GM21526 (cell line): ENCODE data around the gene CLIP1.
A peak's percentile ranks its signal among the peaks of the same experiment; 100 is the strongest.
"Not testable (repeated sequence)": the region's sequence is repeated elsewhere in the genome, so short reads cannot be mapped to it uniquely, and the experiment has no call there.

Experiments used
- ATAC-seq: cut with Tn5 transposase; IDR thresholded peaks from one replicate; pipeline ENCODE4 v1.9.1; 2021; ENCODE audit warnings: moderate library complexity; ENCODE audit not compliant: unreplicated experiment, low FRiP score

CLIP1 gene

DNA sequence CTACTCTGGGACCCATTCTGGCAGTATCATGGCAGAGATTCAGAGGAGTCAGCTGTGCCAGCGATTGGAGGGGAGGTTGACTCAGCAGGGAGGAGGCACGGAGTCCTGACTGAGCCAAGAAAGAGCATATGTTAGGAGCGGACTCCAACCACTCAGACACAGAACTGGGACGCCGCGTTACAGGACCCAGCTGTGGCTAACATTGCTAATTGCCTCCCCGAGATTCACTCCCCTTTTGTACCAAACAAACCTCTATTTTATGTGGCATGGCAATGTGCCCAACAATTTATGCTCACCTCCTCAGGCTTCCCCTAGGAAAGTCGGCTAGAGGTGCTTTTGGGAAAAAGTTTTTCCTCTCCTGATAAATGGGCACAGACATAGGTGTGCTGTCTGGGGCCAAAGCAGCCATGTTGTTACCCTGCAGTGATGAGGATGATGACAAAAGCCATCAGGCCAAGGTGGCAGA lies 15.2 kb upstream of the CLIP1 start:
- ATAC-seq: no peak

DNA sequence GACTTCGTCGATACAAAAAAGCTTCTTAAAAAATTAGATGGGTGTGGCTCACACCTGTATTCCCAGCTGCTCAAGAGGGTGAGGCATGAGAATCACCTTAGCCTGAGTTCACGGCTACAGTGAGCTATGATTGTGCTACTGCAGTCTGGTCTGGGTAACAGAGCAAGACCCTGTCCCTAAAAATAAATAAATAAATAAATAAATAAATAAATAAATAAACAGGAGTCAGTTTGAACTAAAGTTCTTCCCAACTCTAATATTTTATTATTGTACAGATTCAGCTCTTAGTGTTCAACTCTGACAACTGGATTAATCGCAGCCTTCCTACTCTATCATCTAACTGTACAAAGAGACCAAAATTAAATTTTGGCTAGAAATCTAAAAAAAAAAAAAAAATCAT lies 12.7 kb upstream of the CLIP1 start:
- ATAC-seq: no peak

GRCh38 chr12:122429043-122429442 lies 6.6 kb upstream of the CLIP1 start:
- not testable (repeated sequence) for ATAC-seq

- ATAC-seq: no peak
Measured at GRCh38 chr12:122427403-122427802, 4.9 kb upstream of the CLIP1 start.

GRCh38 chr12:122423258-122424165 lies 1.0 kb upstream of the CLIP1 start:
- ATAC-seq: no peak

DNA sequence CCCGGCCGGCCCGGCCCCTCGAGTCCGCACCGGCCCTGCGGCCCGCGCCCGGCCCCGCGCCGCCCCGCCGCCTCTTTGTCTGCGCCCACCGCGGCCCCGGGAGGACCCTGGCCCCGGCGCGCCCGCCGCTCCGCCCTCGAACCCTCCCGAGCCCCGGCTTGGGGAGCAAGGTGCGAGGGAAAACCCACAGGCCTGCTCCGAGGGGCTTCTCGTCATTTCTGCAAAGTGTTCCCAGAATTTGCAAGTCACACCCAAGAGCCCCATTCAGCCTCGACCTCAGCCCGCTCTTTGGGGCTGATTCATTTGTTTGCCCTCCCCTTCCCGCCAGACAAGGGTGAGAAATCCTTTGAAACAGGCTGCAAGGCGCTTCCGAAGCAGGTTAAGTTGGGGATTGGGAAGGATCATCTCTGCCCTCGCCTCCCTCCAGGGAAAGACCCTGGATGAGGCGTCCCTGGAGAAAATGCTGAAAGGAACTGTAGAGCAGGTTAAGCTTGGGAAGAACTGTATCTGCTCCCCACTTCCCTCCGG lies 325 bp upstream of the CLIP1 start:
- ATAC-seq: peak; percentile 4

DNA sequence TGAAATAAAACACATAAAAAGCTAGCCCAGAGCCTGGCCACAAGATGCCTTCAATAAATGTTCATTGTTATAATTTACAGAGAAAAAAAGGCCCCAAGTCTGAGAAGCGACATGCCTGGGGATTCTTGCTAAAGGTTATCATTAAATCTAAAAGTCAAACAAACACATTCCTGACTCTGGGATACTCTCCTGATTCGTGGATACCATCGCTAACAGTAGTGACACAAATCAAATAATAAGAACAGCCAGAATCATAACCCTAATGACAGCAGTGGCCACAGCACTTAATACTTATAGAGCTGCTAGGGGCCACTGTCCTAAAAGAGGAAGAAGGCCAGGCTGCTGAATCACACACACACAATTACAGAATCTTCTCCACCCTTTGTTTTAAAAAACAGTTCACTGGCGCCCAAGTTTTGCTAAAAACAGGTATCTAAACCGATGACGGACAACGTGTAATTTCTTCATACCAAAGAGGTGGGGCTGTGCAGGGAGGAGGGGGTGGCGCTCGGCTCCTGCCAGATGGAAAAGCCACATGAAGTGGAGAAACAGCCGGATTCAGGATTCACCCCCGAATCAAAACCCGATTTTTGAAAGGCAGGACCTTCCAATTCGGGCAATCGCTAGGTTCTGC lies 1.2 kb downstream of the CLIP1 start:
- ATAC-seq: no peak

DNA sequence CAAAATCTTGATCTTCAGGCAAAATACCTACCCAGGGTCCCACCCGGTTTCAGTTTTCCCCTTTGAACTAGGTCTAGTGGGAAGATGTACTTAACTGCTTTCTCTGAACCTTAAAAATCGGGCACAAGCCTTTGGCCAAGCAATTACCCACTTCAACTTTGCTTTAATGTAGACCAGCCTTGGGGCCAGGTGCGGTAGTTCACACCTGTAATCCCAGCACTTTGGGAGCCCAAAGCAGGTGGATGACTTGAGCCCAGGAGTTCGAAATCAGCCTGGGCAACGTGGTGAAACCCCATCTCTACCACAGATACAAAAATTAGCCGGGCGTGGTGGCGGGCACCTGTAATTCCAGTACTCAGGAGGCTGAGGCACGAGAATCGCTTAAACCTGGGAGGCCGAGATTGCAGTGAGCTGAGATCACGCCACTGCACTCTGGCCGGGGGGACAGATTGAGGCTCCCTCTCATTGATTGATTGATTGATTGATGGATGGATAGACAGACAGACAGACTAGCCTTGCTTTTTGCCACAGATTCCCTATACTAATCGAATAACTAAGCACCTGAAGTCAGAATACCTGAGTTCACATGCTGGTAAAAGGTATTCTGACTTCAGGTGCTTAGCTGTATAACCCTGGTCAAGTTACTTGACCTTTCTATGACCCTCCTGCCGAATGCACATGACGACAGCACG lies 1.9 kb downstream of the CLIP1 start:
- no peak for ATAC-seq

DNA sequence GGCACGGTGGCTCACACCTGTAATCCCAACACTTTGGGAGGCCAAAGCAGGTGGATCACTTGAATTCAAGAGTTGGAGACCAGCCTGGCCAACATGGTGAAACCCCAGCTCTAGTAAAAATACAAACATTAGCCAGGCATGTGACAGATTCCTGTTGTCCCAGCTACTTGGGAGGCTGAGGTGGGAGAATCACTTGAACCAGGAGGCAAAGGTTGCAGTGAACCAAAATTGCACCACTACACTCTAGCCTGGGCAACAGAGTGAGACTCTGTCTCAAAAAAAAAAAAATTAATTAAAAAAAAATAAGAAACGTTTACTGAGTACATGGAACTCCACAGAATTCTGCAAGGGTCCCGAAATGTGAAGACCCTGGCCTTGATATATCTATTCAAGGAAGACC lies 3.4 kb downstream of the CLIP1 start:
- not testable (repeated sequence) for ATAC-seq

DNA sequence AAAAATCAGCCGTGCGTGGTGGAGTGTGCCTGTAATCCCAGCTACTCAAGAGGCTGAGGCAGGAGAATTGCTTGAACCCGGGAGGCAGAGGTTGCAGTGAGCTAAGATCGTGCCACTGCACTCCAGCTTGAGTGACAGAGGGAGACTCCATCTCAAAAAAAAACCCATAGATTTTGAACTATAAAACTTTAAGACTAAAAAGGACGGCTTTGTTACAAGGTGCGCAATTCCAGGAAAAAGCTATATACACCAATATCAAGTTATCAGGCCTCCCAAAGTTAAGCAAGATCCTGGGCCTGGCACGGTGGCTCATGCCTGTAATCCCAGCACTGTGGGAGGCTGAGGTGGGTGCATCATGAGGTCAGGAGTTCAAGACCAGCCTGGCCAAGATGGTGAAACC lies 6.8 kb downstream of the CLIP1 start:
- not testable (repeated sequence) for ATAC-seq

GRCh38 chr12:122413516-122414404 lies 8.7 kb downstream of the CLIP1 start:
- no peak for ATAC-seq

DNA sequence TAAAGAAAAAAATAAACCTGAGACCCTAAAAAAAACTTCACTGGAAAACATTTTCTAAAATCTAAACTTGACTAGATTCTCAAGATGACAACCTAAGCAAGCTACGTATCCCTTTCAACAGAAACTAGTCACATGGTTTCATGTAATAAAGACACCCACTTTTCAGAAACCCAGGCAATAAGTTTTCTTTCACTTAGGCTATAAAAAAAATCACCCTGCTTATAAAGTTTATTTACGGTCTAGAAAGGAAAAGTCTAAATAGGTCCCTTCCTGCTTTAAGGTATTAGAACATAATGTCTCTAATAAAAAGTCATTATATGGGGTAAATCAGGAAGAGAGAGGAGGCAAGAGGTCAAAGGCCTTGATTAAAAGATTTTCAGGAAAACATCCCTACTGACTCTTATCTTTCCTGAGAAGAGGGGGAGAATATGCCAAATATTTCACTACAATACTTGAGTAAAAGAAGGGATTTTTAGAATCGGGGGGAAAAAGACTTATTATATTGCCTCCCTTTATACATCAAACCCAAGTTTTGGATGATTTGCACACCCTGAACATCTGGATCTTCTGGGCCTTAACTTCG lies 9.5 kb downstream of the CLIP1 start:
- ATAC-seq: no peak

GRCh38 chr12:122411537-122411936 lies 10.9 kb downstream of the CLIP1 start:
- ATAC-seq: no peak

GRCh38 chr12:122407208-122407607 lies 15.3 kb downstream of the CLIP1 start:
- ATAC-seq: no peak

GRCh38 chr12:122406701-122407164 lies 15.7 kb downstream of the CLIP1 start:
- no peak for ATAC-seq

GRCh38 chr12:122403831-122404230 lies 18.6 kb downstream of the CLIP1 start:
- ATAC-seq: no peak

DNA sequence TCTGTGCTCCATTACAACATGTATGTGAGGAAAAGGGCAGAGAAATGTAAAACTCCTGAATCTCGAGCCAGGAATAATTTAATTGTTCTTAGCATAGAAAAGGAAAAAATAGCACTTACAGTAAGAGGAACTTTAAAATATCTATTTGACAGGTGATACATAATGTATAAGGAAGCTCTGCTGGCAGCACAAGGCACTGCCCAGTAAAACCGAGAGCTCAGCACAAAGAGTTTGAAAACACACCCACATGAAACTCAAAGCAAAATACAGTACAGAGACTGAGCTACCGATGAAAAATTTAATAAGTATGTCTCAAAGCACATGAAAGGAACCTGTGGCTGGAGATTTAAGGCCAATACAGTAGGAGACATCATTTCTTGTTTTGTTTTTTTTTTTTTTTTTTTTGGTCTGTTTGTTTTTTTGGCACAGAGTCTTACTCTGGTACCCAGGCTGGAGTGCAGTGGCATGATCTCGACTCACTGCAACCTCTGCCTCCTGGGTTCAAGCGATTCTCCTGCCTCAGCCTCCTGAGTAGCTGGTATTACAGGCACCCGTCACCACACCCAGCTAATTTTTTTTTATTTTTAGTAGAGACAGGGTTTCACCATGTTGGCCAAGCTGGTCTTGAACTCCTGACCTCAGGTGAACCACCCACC lies 19.2 kb downstream of the CLIP1 start:
- ATAC-seq: peak; percentile 41

GRCh38 chr12:122402264-122402663 lies 20.2 kb downstream of the CLIP1 start:
- ATAC-seq: no peak
